Measurements from ENCODE around the gene STK4. TPM values are rescaled to one million over a fixed set of nuclear protein-coding genes. Genes with fewer than 3 reads are reported as not detected.

Gene STK4
- total RNA-seq, 5 donors from 2014 or later (not counting 1 experiment from before 2014, with no cell fraction given), result 244 to 315 (median 271) TPM

DNA sequence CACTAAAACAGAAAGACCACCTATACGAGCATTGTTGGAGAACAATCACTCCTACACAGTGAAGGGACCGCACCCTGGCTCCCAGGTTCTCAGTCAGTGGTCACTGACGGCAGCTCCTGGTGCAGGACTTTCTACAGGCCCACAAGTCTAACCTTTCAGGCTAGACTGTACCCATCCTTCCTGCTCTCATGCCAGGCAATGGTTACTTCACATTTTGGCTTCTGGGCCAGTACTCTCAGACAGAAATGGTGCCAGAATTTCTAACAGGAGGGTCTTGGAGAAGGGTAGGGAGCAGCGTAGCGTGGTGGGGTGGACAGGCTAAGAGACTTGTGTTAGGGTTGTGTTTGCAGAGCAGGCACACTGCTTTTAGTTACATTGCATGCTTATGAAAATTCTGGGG, 18.2 kb upstream of the STK4 start:
- Histone ChIP-seq H3K36me3 (ENCODE audit: control insufficient read depth in 2 of 2, extremely low read depth in 1 of 2, insufficient read depth in 1 of 2, low read length in 1 of 2) (peaks cover 8 to 75% of the 10 kb centered on the region in 2 donors), H3K4me1 (ENCODE audit: control insufficient read depth in 1 of 2, extremely low read depth in 1 of 2, insufficient read depth in 2 of 2, low read length in 2 of 2) (no peaks in the 10 kb centered on the region), H3K4me3 (ENCODE audit: control insufficient read depth in 1 of 2, extremely low read depth in 1 of 2, low read length in 1 of 2) (no peak overlapping the region), H3K27ac (ENCODE audit: low read length) (no peak overlapping the region), H3K27me3 (replicated peaks in 1 of 2; ENCODE audit: control insufficient read depth in 2 of 2, extremely low read depth in 1 of 2, insufficient read depth in 2 of 2, low read length in 1 of 2) (no peaks in the 10 kb centered on the region), H3K9me3 (no peaks in the 10 kb centered on the region)
- WGBS (ENCODE audit: insufficient coverage), result 90% methylated on average over 5 of the region's 5 CpGs
- Mint-ChIP-seq H3K27ac (peak overlapping the region in 1 of 2 donors; percentile 64), H3K4me3 (no peak overlapping the region), H3K4me1 (peaks cover 7 to 22% (median 8%) of the 10 kb centered on the region in 3 donors), H3K36me3 (peaks cover 73% of the 10 kb centered on the region), H3K27me3 (no peaks in the 10 kb centered on the region), H3K9me3 (no peaks in the 10 kb centered on the region)
- ChIA-PET CTCF (no interaction called here), POLR2A (interaction anchor here in 1 of 2 donors (0.7 kb wide), 1 partner anchor 165 kb away, joined by 3 read pairs; no protein-coding TSS in a partner anchor)
- ATAC-seq (replicated peaks in 1 of 4) (no peak), DNase-seq (no peak)

DNA sequence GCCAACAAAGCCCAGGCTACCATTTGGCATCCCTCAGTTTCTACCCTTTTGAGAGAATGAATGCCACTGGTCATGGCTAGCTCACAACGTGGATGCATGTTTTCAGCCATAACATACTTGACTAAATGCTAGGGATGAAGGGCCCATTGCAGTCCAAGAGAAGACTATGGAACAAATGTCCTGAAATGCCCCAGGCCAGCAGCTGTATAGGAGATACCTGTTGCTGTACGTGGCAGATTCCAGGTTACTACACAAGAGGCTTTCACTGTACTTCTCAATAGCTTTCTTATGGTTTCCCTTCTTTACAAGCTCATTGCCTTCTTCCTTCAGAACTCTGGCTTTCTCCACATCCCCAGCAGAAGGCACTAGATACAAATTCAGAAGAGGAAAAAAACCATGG, 17.8 kb upstream of the STK4 start:
- Mint-ChIP-seq H3K4me1 (peaks cover 11 to 26% (median 12%) of the 10 kb centered on the region in 3 donors), H3K27me3 (no peaks in the 10 kb centered on the region), H3K4me3 (no peak overlapping the region), H3K9me3 (no peaks in the 10 kb centered on the region), H3K36me3 (peaks cover 74% of the 10 kb centered on the region), H3K27ac (peak overlapping the region in 1 of 2 donors; percentile 10)
- no peak for ATAC-seq (replicated peaks in 1 of 4)
- ChIA-PET CTCF (interaction anchor here in 1 of 2 donors (0.6 kb wide), 1 partner anchor 64 kb away, joined by 3 read pairs; no protein-coding TSS in a partner anchor), POLR2A (interaction anchor here in 1 of 2 donors (0.7 kb wide), 1 partner anchor 165 kb away, joined by 3 read pairs; no protein-coding TSS in a partner anchor)
- Histone ChIP-seq H3K4me1 (ENCODE audit: control insufficient read depth in 1 of 2, extremely low read depth in 1 of 2, insufficient read depth in 2 of 2, low read length in 2 of 2) (no peaks in the 10 kb centered on the region), H3K27ac (ENCODE audit: low read length) (no peak overlapping the region), H3K27me3 (replicated peaks in 1 of 2; ENCODE audit: control insufficient read depth in 2 of 2, extremely low read depth in 1 of 2, insufficient read depth in 2 of 2, low read length in 1 of 2) (no peaks in the 10 kb centered on the region), H3K9me3 (no peaks in the 10 kb centered on the region), H3K4me3 (ENCODE audit: control insufficient read depth in 1 of 2, extremely low read depth in 1 of 2, low read length in 1 of 2) (no peak overlapping the region), H3K36me3 (ENCODE audit: control insufficient read depth in 2 of 2, extremely low read depth in 1 of 2, insufficient read depth in 1 of 2, low read length in 1 of 2) (peaks cover 9 to 75% of the 10 kb centered on the region in 2 donors)
- no peak for DNase-seq
- 83% methylated on average over 2 of the region's 2 CpGs for WGBS (ENCODE audit: insufficient coverage)

DNA sequence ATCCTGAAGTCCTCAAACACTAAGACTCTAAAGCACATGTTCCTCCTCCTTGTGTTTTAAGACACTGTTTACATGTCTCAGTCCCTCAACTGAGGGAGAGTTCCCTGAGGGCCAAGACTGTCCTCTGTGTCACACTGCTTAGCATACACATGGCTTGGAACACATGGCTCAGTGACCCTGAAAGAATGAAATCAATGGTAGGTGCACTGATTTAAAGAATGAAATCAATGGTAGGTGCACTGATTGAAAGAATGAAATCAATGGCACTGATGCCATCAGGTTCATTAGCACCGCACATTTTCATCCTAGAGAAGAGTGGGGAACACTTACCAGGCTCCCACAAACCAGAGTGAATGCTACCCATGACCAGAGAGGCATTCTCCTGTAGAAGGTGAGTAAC, 15.9 kb upstream of the STK4 start:
- POLR2A ChIA-PET, result interaction anchor here (0.6 kb wide), 3 partner anchors 10 to 409 kb away, joined by 3 to 7 read pairs (median 6); no protein-coding TSS in a partner anchor
- 100% methylated on average over 1 of the region's 1 CpG for WGBS (ENCODE audit: insufficient coverage)
- Histone ChIP-seq H3K9me3 (no peaks in the 10 kb centered on the region), H3K4me3 (ENCODE audit: control insufficient read depth in 1 of 2, extremely low read depth in 1 of 2, low read length in 1 of 2) (no peak overlapping the region), H3K27ac (ENCODE audit: low read length) (no peak overlapping the region), H3K36me3 (ENCODE audit: control insufficient read depth in 2 of 2, extremely low read depth in 1 of 2, insufficient read depth in 1 of 2, low read length in 1 of 2) (peaks cover 13 to 75% of the 10 kb centered on the region in 2 donors), H3K4me1 (ENCODE audit: control insufficient read depth in 1 of 2, extremely low read depth in 1 of 2, insufficient read depth in 2 of 2, low read length in 2 of 2) (no peaks in the 10 kb centered on the region), H3K27me3 (replicated peaks in 1 of 2; ENCODE audit: control insufficient read depth in 2 of 2, extremely low read depth in 1 of 2, insufficient read depth in 2 of 2, low read length in 1 of 2) (no peaks in the 10 kb centered on the region)
- Mint-ChIP-seq H3K27me3 (no peaks in the 10 kb centered on the region), H3K27ac (peak overlapping the region; percentile 16 to 18), H3K4me3 (no peak overlapping the region), H3K9me3 (no peaks in the 10 kb centered on the region), H3K4me1 (peaks cover 16 to 29% (median 24%) of the 10 kb centered on the region in 3 donors), H3K36me3 (peaks cover 78% of the 10 kb centered on the region)
- no peak for DNase-seq
- ATAC-seq (replicated peaks in 1 of 4), result no peak
- CTCF ChIA-PET, result no interaction called here

DNA sequence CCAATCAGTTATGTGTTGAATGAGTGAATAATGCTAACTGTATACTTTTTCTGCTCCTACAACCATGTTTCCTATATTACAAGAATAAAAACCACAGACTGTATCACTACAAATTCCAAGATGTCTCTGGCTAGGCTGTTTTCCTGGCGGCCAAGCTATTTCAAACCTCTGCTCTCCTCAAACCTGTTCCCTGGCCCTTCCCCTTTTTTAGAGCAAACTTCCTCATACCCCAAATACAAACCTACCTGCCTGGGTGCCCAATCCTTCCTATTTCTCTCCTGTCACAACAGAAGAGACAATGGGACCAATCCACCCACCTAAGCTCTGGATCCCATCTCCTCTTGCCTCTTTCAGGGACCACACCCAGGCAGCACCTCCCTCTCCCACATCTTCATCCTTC, 13.6 kb upstream of the STK4 start:
- Mint-ChIP-seq H3K27ac (peak overlapping the region; percentile 65 to 71), H3K9me3 (no peaks in the 10 kb centered on the region), H3K4me1 (peaks cover 26 to 48% (median 37%) of the 10 kb centered on the region in 3 donors), H3K27me3 (no peaks in the 10 kb centered on the region), H3K36me3 (peaks cover 80% of the 10 kb centered on the region), H3K4me3 (no peak overlapping the region)
- Histone ChIP-seq H3K4me1 (ENCODE audit: control insufficient read depth in 1 of 2, extremely low read depth in 1 of 2, insufficient read depth in 2 of 2, low read length in 2 of 2) (no peaks in the 10 kb centered on the region), H3K27me3 (replicated peaks in 1 of 2; ENCODE audit: control insufficient read depth in 2 of 2, extremely low read depth in 1 of 2, insufficient read depth in 2 of 2, low read length in 1 of 2) (no peaks in the 10 kb centered on the region), H3K36me3 (ENCODE audit: control insufficient read depth in 2 of 2, extremely low read depth in 1 of 2, insufficient read depth in 1 of 2, low read length in 1 of 2) (peaks cover 20 to 68% of the 10 kb centered on the region in 2 donors), H3K4me3 (ENCODE audit: control insufficient read depth in 1 of 2, extremely low read depth in 1 of 2, low read length in 1 of 2) (no peak overlapping the region), H3K27ac (ENCODE audit: low read length) (no peak overlapping the region), H3K9me3 (no peaks in the 10 kb centered on the region)
- WGBS (ENCODE audit: insufficient coverage), result 100% methylated on average over 1 of the region's 1 CpG
- CTCF ChIA-PET, result interaction anchor here in 1 of 2 donors (0.6 to 1.8 kb wide), 3 partner anchors 14 to 639 kb away, joined by 3 to 6 read pairs (median 4); partner anchors contain the start of gene STK4
- ATAC-seq (replicated peaks in 1 of 4), result no peak
- POLR2A ChIA-PET, result interaction anchor here in 1 of 2 donors (0.5 kb wide), 1 partner anchor 26 kb away, joined by 5 read pairs; no protein-coding TSS in a partner anchor
- no peak for DNase-seq

DNA sequence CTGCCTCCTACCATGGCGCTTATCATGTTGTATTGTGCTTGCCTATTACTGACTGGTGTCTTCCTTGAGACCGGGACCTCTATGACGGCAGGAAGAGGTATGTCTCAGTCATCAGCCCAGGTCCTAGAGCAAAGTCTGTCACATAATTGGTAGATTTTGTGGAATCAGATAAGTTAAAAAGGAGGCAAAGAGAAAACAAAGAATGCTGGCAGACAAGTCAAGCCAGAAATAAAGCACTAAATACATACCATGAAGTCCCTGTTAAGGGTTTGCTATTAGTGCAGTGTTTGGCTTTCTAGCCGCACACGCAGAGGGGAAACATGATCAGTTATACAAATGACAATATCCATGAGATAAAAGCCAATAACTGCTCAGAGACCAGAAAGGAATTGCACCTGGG, 12.1 kb upstream of the STK4 start:
- Mint-ChIP-seq H3K4me3 (no peak overlapping the region), H3K36me3 (peaks cover 72% of the 10 kb centered on the region), H3K27me3 (no peaks in the 10 kb centered on the region), H3K9me3 (no peaks in the 10 kb centered on the region), H3K4me1 (peaks cover 40 to 62% (median 51%) of the 10 kb centered on the region in 3 donors), H3K27ac (peak overlapping the region in 1 of 2 donors; percentile 50)
- no peaks in the 10 kb centered on the region for H3K9me3 ChIP-seq
- DNase-seq (no peak), ATAC-seq (replicated peaks in 1 of 4) (no peak)
- no peaks in the 10 kb centered on the region for H3K27me3 ChIP-seq (replicated peaks in 1 of 2; ENCODE audit: control insufficient read depth in 2 of 2, extremely low read depth in 1 of 2, insufficient read depth in 2 of 2, low read length in 1 of 2)
- no peak overlapping the region for H3K4me3 ChIP-seq (ENCODE audit: control insufficient read depth in 1 of 2, extremely low read depth in 1 of 2, low read length in 1 of 2)
- no CpG with 5 or more reads among the region's 5 CpGs for WGBS (ENCODE audit: insufficient coverage)
- peaks cover 2 to 11% of the 10 kb centered on the region in 2 experiments for H3K4me1 ChIP-seq (ENCODE audit: control insufficient read depth in 1 of 2, extremely low read depth in 1 of 2, insufficient read depth in 2 of 2, low read length in 2 of 2)
- POLR2A ChIA-PET, result no interaction called here
- no peak overlapping the region for H3K27ac ChIP-seq (ENCODE audit: low read length)
- peaks cover 20 to 61% of the 10 kb centered on the region in 2 donors for H3K36me3 ChIP-seq (ENCODE audit: control insufficient read depth in 2 of 2, extremely low read depth in 1 of 2, insufficient read depth in 1 of 2, low read length in 1 of 2)
- CTCF ChIA-PET, result interaction anchor here in 1 of 2 donors (0.5 to 0.6 kb wide), 2 partner anchors 68 to 489 kb away, joined by 3 to 5 read pairs; no protein-coding TSS in a partner anchor

DNA sequence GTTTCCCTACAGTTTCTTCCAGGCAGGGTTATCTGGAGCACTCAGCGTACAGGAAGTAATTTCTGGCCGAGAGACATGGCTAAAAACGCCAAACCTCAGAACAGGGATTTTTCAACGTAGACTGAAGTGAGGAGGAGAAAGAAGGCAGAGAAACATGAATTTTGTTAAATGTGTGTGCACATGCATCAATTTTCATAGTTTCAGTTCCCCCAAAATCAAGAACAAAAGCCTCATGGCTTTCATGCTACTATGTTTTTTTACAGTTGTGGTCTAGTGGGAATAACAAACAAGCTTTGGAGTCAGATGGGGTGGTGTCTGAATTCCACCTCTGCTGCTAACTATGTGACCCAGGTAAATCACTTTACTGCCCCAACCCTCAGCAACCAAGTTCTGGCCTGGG, 11.0 kb upstream of the STK4 start:
- Mint-ChIP-seq H3K27me3 (no peaks in the 10 kb centered on the region), H3K4me1 (peaks cover 46 to 67% (median 57%) of the 10 kb centered on the region in 3 donors), H3K27ac (peak overlapping the region in 1 of 2 donors; percentile 19), H3K4me3 (no peak overlapping the region), H3K9me3 (no peaks in the 10 kb centered on the region), H3K36me3 (peaks cover 65% of the 10 kb centered on the region)
- no peaks in the 10 kb centered on the region for H3K27me3 ChIP-seq (replicated peaks in 1 of 2; ENCODE audit: control insufficient read depth in 2 of 2, extremely low read depth in 1 of 2, insufficient read depth in 2 of 2, low read length in 1 of 2)
- H3K9me3 ChIP-seq, result no peaks in the 10 kb centered on the region
- POLR2A ChIA-PET, result no interaction called here
- peaks cover 19 to 55% of the 10 kb centered on the region in 2 donors for H3K36me3 ChIP-seq (ENCODE audit: control insufficient read depth in 2 of 2, extremely low read depth in 1 of 2, insufficient read depth in 1 of 2, low read length in 1 of 2)
- H3K27ac ChIP-seq (ENCODE audit: low read length), result no peak overlapping the region
- no peak overlapping the region for H3K4me3 ChIP-seq (ENCODE audit: control insufficient read depth in 1 of 2, extremely low read depth in 1 of 2, low read length in 1 of 2)
- ATAC-seq (replicated peaks in 1 of 4) (no peak), DNase-seq (no peak)
- peaks cover 6 to 16% of the 10 kb centered on the region in 2 experiments for H3K4me1 ChIP-seq (ENCODE audit: control insufficient read depth in 1 of 2, extremely low read depth in 1 of 2, insufficient read depth in 2 of 2, low read length in 2 of 2)
- WGBS (ENCODE audit: insufficient coverage), result 100% methylated on average over 1 of the region's 4 CpGs
- CTCF ChIA-PET, result no interaction called here
